ENCODE measurements around the gene NFATC1. TPM values are rescaled to one million over a fixed set of nuclear protein-coding genes. Genes with fewer than 3 reads are reported as not detected.
"Not testable (repeated sequence)": the region's sequence is repeated elsewhere in the genome, so short reads cannot be mapped to it uniquely, and the experiment has no call there.

NFATC1 gene
- total RNA-seq, 2 experiments from 2014 or later = 73.6 to 73.8 TPM

GRCh38 chr18:79478484-79479115 lies 82.9 kb downstream of the NFATC1 start:
- ChIA-PET CTCF (no interaction called here), POLR2A (no interaction called here)

DNA sequence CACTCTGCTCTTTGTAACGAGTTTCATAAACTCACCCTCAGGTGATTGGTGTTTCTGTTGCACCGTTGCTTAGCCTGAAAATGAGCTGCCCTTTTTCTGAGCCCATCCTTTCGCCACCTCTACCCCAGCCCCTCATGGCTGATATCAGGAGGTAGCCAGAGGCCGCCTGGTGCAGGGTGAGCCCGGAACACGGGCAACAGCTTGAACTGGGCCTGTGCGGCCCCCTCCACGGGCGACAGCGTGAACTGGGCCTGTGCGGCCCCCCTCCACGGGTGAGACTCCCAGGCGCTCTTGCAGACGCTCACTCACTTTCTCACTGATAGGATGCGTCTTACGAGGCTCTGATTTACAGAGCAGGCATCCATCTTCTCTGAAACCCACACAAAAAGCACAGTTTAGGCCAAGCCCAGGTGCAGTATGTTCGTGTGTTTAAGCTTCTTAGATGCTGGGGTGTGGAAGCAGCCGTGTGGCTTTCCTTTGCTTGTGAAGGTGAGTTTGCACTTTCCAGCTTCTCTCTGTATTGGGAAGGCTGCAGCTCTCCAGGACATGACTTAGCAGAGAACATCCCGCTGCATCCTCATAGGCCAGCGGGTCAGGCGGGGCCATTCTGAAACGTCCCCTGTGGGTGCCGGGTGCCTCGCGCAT lies 83.5 kb downstream of the NFATC1 start:
- ChIA-PET CTCF (no interaction called here), POLR2A (no interaction called here)

GRCh38 chr18:79479761-79480161 lies 84.0 kb downstream of the NFATC1 start:
- ChIA-PET CTCF (no interaction called here), POLR2A (no interaction called here)

DNA sequence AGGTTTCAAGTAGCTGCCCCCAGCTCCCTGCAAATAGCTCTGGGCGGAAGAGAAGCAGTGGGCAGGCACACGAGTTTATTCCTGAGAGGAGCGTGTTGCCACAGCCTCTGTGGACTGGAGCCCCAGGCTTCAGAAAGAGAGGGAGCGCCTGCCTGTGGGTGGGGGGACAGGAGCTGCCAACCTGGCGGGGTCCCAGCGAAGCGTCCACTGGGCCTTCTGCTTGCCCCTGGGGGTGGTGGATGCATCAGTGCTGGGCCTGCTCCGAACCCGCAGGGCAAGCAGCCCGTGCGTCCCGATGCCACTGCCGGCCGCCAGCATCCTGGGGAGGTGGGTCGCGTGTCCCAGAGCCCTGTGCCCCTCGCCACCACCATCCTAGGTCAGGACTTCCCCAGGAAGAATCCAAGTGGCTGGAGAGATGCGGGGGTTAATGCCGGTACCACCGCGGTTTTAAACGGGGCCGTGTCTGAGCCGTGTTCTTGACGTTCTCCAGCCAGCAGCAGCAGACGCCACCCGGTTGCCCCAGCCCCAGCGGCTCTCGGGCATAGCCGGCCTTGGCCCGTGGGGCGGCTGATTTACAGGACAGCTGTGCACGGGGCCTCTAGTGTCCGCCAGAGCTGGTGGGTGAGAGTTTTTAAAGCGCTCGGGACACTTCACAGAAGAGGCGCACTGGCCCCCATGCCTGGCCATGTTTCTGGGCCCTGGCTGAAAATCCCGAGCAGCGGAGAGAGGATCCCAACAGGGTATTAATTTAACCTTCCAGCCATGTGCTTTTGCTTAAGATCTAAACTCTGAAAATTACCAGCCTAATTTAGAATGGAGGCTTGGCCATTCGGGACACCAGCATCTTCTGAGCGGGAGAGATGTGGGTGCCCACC lies 84.7 kb downstream of the NFATC1 start:
- POLR2A ChIA-PET = no interaction called here
- CTCF ChIA-PET = no interaction called here

- CTCF ChIA-PET = no interaction called here
- POLR2A ChIA-PET = no interaction called here
Measured at GRCh38 chr18:79481046-79481790, 85.5 kb downstream of the NFATC1 start.

DNA sequence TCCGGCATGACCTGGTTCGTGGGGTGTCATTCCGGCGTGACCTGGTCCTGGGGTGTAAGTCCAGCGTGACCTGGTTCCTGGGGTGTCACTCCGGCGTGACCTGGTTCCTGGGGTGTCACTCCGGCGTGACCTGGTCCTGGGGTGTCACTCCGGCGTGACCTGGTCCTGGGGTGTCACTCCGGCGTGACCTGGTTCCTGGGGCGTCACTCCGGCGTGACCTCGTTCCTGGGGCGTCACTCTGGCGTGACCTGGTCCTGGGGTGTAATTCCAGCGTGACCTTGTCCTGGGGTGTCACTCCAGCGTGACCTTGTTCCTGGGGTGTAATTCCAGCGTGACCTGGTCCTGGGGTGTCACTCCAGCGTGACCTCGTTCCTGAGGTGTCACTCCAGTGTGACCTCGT lies 87.7 kb downstream of the NFATC1 start:
- CTCF ChIA-PET, POLR2A ChIA-PET: not testable (repeated sequence)

- ChIA-PET POLR2A (no interaction called here), CTCF (no interaction called here)
Measured at GRCh38 chr18:79483971-79484491, 88.3 kb downstream of the NFATC1 start.

DNA sequence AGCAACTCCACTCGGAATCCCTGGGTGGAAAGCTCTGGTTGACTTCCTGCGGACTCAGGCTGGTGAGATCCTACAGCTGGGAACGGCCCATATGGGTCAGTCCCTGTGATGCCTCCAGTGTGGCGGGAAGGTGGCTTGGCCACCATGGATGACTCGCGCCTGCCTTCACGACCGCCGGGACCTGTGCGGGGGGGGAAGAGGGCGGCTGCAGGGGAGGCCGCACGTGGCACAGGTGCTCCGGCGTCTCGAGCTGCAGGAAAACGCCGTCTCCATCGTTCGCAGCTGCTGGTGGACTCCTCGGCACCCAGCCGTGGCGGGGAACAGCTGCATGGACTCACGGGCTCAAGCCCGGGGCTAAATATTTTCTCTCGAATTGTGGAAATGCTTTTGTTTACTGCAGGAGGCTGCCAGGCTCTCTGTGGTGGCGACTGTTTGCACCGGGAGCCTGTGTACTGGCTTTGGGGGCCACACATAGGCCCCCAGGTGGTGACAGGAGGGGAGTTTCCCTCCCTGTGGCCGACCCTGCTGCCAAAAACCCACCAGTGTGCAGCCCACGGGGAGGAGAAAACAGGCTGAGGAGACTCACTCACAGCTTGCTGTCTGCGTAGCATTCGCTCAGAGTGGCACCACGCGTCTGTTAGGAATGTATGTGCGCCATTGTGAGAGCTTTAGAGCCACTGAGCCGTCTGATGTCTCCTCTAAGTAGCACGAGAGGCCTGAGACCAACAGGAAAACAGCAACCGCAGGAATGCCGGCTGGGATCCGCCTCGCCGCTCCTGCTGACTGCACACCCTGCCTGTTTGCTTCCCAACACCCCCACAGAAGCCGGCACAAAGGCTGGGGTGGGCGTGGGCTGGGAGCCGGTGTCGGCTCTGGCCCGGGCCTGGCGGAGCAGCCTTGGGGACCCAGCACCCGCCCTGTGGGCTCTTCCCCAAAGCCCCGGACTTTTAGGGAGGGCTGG lies 89.2 kb downstream of the NFATC1 start:
- CTCF ChIA-PET = no interaction called here
- POLR2A ChIA-PET = no interaction called here

DNA sequence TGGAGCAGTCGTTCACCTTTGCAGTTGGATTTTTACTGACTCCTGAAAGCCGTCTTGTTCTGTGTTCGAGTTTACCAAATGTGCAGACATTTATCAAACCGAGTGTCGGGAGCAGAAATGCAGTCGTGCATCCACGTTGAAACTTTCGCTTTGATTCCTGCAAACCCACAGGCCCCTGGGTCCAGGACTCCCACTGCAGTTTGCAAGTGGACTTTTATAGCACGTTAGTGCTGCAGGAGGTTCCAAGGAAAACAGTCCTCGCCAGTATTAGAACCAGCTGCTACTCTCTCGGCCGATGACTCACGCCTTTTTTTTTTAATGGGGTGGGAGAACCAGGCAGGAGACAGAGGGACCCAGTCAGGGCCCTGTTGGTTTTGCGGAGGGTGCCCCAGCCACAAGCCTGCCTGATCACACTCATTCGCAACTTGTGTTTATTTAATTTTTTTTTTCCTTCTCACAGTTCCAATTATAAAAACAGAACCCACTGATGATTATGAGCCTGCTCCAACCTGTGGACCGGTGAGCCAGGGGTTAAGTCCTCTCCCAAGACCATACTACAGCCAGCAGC lies 90.1 kb downstream of the NFATC1 start:
- ChIA-PET CTCF (no interaction called here), POLR2A (no interaction called here)

GRCh38 chr18:79486356-79487182 lies 90.8 kb downstream of the NFATC1 start:
- CTCF ChIA-PET = no interaction called here
- POLR2A ChIA-PET = no interaction called here

DNA sequence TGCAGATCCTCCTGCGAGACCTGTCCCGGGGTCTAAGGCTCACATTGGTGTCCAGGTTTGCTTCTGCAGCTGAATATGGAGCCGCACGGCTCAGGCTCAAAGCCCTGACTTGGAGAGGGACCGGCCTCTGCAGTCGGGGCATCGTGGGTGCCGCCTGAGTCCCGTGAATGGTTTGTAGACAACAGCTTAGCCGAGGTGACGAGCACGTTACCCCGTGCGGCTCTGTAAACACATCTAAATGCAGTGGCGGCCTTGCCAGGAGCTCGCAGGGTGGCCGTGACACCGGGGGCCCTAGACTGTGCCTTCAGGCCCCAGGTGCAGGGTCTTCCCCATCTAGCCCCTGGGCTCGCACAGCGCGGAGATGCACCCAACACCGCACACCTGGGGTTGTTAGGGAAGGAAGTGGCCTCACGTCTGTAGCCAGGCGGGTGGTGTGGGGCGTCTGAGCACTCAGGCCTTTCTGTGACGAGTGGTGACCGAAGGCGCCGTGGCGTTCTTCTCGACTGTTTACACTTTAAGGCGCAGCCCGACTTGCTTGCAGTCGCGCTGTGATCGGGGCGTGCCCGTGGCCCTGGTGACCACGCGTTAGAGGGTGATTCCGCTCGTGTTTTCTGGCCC lies 91.6 kb downstream of the NFATC1 start:
- ChIA-PET POLR2A (no interaction called here), CTCF (interaction anchor here (1.0 kb wide), 1 partner anchor 73 kb away, joined by 3 read pairs; no protein-coding TSS in a partner anchor)

DNA sequence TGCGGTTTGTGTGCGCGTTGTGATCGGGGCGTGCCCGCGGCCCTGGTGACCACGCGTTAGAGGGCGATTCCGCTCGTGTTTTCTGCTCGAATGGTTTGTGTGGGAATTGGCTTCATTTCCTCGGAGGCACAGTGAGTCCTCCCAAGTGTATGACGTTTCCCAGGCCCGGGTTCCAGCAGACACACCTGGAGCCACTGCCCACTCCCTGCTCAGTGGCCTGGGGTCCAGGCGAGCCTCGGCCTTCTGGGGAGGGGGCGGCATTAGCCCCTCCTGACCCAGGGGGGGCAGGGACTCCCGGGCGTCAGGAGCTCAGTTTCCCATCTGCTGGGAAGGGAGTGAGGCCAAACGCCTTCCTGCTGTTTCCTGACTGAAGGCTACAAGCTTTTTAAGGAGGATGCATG lies 92.1 kb downstream of the NFATC1 start:
- ChIA-PET POLR2A (no interaction called here), CTCF (interaction anchor here (1.0 kb wide), 1 partner anchor 74 kb away, joined by 3 read pairs; no protein-coding TSS in a partner anchor)

DNA sequence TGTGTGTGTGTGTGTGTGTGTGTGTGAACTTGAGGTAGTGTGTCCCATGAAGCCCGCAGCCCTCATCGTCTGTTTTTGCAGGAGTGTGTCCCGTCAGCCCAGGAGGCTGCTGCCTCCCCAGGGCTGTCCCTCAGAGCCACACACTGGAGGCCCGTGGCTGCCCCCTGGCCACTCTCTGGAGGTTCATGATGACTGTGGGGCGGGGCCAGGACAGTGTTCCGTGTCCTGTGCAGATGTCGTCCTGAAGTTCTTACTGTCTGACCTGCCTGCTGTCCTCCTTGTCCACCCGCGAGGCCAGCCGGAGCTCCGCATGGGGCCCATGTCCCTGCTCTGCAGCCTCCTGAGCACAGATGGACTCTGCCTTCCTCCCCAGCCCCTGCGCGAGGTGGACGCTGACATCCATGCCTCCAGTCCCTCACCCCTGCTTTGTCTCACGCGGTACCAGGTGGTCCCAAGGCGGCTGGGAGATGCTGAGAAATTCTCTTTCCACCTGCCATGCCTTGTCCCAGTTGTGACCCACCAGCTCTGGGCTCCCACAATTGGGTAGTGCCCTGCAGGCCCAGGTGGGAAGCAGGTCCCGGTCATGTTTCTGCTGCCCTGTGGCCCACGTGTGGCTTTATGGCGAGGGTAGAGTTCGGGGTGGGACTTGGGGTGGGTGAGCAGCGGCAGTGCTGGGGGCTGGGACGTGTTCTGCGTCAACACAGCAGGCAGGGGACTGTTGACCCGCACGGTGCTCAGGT lies 92.8 kb downstream of the NFATC1 start:
- CTCF ChIA-PET = interaction anchor here (1.0 kb wide), 1 partner anchor 74 kb away, joined by 3 read pairs; no protein-coding TSS in a partner anchor

DNA sequence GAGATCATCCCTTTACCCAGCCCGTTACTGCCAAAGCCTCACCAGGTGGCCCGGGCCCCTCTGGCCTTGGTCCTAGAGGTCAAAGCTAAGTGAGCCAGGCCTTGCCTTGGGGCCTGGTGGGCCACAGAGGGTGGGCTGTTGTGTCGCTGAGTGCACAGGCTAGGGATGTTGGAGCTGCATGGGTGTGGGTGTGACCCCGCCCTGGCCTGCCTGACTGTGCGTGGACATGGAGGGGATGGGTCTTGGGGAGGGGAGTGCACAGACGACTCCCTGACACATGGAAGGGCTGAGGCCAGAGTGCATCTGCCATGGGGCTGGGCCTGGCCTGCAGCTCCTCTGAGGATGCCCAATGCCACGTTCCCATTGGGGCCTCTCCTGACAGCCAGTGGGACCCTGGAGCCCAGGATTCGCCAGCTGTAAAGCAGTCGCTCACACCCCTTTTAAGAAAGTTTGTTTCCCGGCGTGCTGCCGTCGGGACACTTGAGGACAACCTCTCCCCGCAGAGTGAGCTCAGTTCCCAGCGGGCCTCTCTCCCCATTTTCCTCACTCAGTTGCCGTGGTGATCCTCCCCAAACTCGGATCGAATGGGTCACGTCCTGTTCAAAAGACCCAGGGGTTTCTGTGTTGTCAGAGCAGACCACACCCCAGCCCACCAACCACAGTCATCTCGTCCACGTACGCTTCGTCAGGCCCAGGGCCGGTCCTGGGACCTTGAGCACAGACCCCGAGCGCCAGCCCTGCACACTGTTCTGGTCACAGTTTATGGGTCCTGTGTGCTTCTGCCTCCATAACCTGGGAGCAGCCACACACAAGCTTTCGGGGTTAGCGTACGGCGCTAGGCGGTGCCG lies 93.5 kb downstream of the NFATC1 start:
- CTCF ChIA-PET = no interaction called here
- POLR2A ChIA-PET = no interaction called here

More for the DNA sequence above, 92.8 kb downstream of the NFATC1 start:
- POLR2A ChIA-PET = no interaction called here

DNA sequence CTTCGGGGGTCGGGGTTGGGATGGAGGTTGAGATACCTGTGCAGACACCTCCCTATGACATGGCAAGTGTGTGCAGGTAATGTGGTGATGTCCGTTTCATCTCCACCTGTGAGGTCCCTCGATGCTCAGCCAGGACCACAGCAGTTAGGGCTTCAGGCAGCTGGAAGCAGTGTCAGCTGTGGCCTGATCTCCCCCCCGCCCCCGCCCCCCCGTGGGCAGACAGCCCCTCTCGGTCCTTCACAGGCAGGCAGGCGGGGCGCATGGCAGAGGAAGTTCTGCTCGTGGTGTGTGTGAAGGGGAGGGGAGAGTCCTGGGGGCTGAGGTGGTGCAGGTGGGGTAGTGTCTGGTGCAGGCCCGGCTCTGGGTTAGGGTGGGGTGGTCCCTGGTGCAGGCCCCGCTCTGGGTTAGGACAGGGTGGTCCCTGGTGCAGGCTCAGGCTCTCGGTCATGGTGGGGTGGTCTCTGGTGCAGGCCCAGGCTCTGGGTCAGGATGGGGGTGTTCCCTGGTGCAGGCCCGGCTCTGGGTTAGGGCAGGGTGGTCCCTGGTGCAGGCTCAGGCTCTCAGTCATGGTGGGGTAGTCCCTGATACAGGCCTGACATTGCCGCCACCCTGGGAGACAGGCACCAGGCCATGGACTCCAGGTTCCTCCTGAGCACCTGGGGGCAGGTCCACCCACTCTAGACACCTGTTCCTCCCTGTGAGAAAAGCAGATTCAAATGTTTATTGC lies 94.3 kb downstream of the NFATC1 start:
- CTCF ChIA-PET = no interaction called here
- POLR2A ChIA-PET = no interaction called here
